ENCODE measurements around the gene C1QTNF1. TPM values are rescaled to one million over a fixed set of nuclear protein-coding genes. Genes with fewer than 3 reads are reported as not detected.
A peak's percentile ranks its signal among the peaks of the same experiment; 100 is the strongest.

Gene C1QTNF1, protein sequence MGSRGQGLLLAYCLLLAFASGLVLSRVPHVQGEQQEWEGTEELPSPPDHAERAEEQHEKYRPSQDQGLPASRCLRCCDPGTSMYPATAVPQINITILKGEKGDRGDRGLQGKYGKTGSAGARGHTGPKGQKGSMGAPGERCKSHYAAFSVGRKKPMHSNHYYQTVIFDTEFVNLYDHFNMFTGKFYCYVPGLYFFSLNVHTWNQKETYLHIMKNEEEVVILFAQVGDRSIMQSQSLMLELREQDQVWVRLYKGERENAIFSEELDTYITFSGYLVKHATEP
- not detected for total RNA-seq

GRCh38 chr17:79023886-79024771 lies at the start of gene C1QTNF1:
Gene C1QTNF1, plus strand, starts transcription at chr17:79024169. Its CDS starts 19,800 bp downstream, at chr17:79043969.
- H3K4me1 Mint-ChIP-seq, result no peaks in the 10 kb centered on the region
- H3K36me3 Mint-ChIP-seq (ENCODE audit: low read depth), result no peaks in the 10 kb centered on the region
- peak within 1 kb of the TSS; percentile 32 for H3K27ac Mint-ChIP-seq
- peak within 1 kb of the TSS; percentile 68 for H3K4me3 Mint-ChIP-seq
- H3K27me3 Mint-ChIP-seq, result no peaks in the 10 kb centered on the region
- no peaks in the 10 kb centered on the region for H3K9me3 Mint-ChIP-seq
- ATAC-seq (replicated peaks), result peak; percentile 80

DNA sequence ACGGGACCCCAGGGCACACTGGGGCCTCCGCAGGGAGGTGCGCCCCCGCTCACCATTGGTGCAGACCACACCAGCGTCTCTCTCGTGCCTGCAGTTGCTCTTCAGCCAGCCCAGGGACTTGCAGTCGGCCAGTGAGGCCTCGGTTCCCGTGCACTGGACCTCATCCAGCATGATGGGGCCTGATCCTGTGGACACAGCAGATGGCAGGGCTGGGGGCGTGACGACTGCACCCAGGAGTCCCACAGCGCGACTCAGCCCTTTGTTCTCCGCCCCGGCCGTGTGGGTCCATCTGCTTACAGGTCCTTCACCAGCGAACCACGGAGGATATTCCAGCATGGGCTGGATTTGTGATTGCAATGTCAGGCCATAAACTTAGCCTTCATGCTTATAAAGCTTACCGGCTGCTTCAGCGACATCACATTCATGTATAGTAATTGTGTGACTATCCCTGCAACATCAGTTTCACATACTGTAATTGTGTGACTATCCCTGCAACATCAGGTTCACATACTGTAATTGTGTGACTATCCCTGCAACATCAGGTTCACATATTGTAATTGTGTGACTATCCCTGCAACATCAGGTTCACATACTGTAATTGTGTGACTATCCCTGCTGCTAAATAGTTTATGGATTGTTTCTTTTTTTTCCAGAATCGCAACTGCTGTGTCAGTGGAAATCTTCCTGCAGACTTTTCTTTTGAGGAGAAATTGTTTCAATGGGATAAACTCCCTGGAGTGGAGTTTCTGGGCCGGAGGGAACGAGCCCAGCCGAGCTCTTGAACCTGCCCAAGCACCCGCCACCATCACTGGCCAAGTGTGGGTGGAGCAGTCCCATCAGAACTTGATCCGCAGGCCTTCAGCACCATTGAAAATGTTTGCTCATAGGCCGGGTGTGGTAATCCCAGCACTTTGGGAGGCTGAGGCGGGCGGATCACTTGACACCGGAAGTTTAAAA lies 49.1 kb upstream of the C1QTNF1 start:
- no peaks in the 10 kb centered on the region for H3K36me3 Mint-ChIP-seq (ENCODE audit: low read depth)
- no peak overlapping the region for H3K4me3 Mint-ChIP-seq
- peaks cover 7% of the 10 kb centered on the region for H3K4me1 Mint-ChIP-seq
- no peaks in the 10 kb centered on the region for H3K27me3 Mint-ChIP-seq
- no peak overlapping the region for H3K27ac Mint-ChIP-seq
- no peak for ATAC-seq (replicated peaks)
- no peaks in the 10 kb centered on the region for H3K9me3 Mint-ChIP-seq

- Mint-ChIP-seq H3K36me3 (ENCODE audit: low read depth) (no peaks in the 10 kb centered on the region), H3K27me3 (no peaks in the 10 kb centered on the region), H3K9me3 (no peaks in the 10 kb centered on the region), H3K27ac (peak overlapping the region; percentile 9), H3K4me3 (peak overlapping the region; percentile 5), H3K4me1 (no peaks in the 10 kb centered on the region)
- ATAC-seq (replicated peaks), result no peak
Measured at GRCh38 chr17:78976907-78977680, 46.9 kb upstream of the C1QTNF1 start.

GRCh38 chr17:78977681-78977943 lies 46.4 kb upstream of the C1QTNF1 start:
- H3K36me3 Mint-ChIP-seq (ENCODE audit: low read depth), result no peaks in the 10 kb centered on the region
- no peaks in the 10 kb centered on the region for H3K9me3 Mint-ChIP-seq
- no peaks in the 10 kb centered on the region for H3K27me3 Mint-ChIP-seq
- H3K4me3 Mint-ChIP-seq, result peak overlapping the region; percentile 5
- peak overlapping the region; percentile 9 for H3K27ac Mint-ChIP-seq
- ATAC-seq (replicated peaks), result no peak
- no peaks in the 10 kb centered on the region for H3K4me1 Mint-ChIP-seq

GRCh38 chr17:78977997-78978973 lies 45.7 kb upstream of the C1QTNF1 start:
- peak overlapping the region; percentile 9 for H3K27ac Mint-ChIP-seq
- H3K27me3 Mint-ChIP-seq, result no peaks in the 10 kb centered on the region
- no peaks in the 10 kb centered on the region for H3K4me1 Mint-ChIP-seq
- no peak for ATAC-seq (replicated peaks)
- no peaks in the 10 kb centered on the region for H3K9me3 Mint-ChIP-seq
- peak overlapping the region; percentile 69 for H3K4me3 Mint-ChIP-seq
- no peaks in the 10 kb centered on the region for H3K36me3 Mint-ChIP-seq (ENCODE audit: low read depth)

DNA sequence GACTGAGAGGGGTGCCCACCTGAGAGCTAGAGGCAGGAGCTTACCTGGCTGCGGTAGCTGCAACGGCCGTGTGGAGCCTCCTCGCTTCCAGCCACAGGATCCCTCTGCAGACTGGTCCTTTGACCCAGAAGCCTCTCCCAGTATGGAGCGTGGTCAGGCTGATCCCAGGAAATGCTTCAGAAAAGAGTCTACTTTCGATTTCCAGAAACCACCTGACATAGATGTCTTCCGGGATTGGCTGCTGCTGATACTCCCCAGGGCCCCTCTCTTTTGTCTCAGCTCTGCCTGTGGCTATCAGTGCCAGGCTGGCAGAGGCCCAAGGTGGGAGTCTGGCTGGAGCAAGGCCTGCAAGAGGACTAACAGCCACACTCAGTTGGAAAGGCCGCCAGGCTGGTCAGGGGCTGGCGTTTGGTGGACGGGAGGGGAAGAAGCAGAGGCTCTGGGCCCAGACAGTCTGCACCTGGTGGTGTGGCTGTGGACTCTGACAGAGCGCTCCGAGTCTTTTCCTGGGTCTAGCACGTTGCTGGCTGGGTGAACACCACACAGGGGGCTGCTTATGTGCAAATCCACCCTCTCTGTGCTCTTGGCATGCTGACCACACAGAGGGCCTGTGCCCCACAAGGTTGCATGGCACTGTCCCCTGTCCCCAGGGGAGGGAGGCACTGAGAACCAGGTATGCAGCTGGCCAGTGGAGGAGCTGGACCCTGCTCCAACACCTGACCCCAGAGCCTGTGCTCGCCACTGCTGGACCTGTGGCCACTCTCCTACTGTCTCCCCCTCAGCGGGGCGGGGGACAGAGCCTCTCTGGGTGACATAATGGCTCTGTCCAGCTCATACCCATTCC lies 44.0 kb upstream of the C1QTNF1 start, which contains the start of gene LGALS3BP:
Gene LGALS3BP (minus strand): TSS at position 144 of the 844 bp plus-strand sequence. CDS start 2,732 bp downstream, outside the sequence.
- H3K27ac Mint-ChIP-seq, result peak within 1 kb of the TSS; percentile 76
- ATAC-seq (replicated peaks), result peak; percentile 89
- no peaks in the 10 kb centered on the region for H3K4me1 Mint-ChIP-seq
- peak within 1 kb of the TSS; percentile 69 for H3K4me3 Mint-ChIP-seq
- no peaks in the 10 kb centered on the region for H3K9me3 Mint-ChIP-seq
- H3K27me3 Mint-ChIP-seq, result no peaks in the 10 kb centered on the region
- no peaks in the 10 kb centered on the region for H3K36me3 Mint-ChIP-seq (ENCODE audit: low read depth)

DNA sequence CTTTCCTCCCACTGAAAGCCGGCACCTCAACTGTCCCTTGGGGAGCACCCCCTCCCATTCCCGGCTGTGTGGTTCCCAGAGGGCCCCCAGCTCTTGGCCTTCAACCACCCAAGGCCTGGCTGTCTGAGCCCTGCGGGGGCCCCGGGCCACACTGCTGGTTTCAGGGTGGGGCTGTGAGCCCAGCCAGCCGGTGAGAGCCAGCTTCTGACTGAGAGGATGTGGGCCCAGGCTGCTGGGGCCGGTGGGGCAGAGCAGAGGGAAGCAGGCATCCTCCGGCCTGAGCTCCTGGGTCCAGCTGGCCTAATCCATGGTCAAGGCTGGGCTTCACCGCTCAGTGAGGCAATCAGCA lies 43.4 kb upstream of the C1QTNF1 start:
- H3K4me1 Mint-ChIP-seq, result no peaks in the 10 kb centered on the region
- no peaks in the 10 kb centered on the region for H3K27me3 Mint-ChIP-seq
- no peaks in the 10 kb centered on the region for H3K36me3 Mint-ChIP-seq (ENCODE audit: low read depth)
- no peak for ATAC-seq (replicated peaks)
- H3K27ac Mint-ChIP-seq, result peak overlapping the region; percentile 76
- H3K4me3 Mint-ChIP-seq, result no peak overlapping the region
- H3K9me3 Mint-ChIP-seq, result no peaks in the 10 kb centered on the region

DNA sequence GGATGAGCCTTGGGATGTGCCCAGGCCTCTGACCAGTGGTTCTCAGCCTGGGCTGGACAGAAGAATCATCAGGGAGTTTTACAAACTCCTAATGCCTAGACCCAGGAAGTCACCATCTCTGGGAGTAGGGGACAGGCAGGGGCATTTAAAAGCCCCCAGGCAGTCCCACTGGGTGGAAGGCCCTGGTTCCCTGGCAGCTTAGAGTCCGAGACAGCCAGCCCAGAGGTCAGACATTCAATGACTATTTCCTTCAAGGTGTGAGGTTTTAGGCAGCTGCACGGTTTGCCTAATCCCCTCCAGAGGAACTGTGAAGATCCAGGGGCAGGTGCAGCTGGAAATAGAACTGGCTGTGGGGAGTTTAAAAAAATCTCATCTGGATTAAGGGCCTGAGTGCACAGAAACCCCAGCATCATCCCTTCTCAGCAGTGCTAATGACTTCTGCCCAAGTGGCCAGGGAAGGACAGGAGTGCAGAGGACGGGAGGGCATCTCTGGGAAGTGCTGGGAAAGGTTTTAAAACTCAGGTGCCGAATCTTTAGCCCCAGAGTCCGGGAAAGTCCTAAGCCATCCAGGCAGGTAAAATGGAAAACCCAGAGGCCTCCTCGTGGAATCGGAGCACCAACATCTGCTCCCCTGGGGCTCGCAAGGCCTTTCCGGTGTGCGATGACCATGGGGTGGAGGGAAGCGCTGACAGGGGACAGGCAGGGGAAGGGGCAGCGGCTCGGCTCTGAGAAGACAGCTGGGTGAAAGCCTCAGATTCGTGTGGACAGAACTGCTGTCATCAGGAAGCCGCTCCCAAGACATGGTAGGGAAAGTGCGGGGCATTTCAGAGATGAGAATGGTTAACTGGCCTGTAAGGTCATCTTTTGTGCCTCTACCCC lies 42.7 kb upstream of the C1QTNF1 start:
- H3K4me3 Mint-ChIP-seq, result no peak overlapping the region
- no peaks in the 10 kb centered on the region for H3K36me3 Mint-ChIP-seq (ENCODE audit: low read depth)
- ATAC-seq (replicated peaks), result no peak
- H3K27ac Mint-ChIP-seq, result no peak overlapping the region
- no peaks in the 10 kb centered on the region for H3K27me3 Mint-ChIP-seq
- no peaks in the 10 kb centered on the region for H3K9me3 Mint-ChIP-seq
- H3K4me1 Mint-ChIP-seq, result no peaks in the 10 kb centered on the region

GRCh38 chr17:78985395-78985794 lies 38.6 kb upstream of the C1QTNF1 start:
- H3K4me1 Mint-ChIP-seq, result peaks cover 4% of the 10 kb centered on the region
- ATAC-seq (replicated peaks), result no peak
- no peaks in the 10 kb centered on the region for H3K9me3 Mint-ChIP-seq
- H3K36me3 Mint-ChIP-seq (ENCODE audit: low read depth), result peaks cover 13% of the 10 kb centered on the region
- no peak overlapping the region for H3K4me3 Mint-ChIP-seq
- no peak overlapping the region for H3K27ac Mint-ChIP-seq
- H3K27me3 Mint-ChIP-seq, result no peaks in the 10 kb centered on the region

DNA sequence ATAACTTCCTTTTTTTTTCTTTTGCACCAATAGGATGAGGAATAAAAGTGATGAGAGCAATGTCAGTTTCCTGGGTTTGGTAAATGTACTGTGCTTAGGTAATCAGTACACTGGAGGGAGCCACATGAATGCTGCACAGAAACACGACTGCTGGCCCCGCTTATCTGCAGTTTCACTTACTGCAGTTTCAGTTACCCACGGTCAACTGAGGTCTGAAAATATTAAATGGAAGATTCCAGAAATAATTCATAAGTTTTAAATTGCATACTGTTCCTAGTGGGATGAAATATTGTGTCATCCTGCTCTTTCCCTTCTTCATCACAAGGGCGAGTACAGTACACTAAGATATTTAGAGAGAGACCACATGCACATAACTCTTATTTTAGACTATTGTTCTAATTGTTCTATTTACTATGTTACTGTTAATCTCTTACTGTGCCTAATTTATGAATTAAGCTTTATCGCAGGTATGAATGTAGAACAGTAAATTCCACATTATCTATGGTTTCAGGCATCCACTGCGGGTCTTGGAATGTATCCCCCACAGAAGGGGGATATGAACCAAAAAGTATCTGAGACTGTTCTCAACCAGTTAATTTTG lies 37.8 kb upstream of the C1QTNF1 start:
- peak overlapping the region; percentile 47 for H3K4me3 Mint-ChIP-seq
- peaks cover 21% of the 10 kb centered on the region for H3K36me3 Mint-ChIP-seq (ENCODE audit: low read depth)
- no peak overlapping the region for H3K27ac Mint-ChIP-seq
- H3K4me1 Mint-ChIP-seq, result peaks cover 4% of the 10 kb centered on the region
- ATAC-seq (replicated peaks), result peak; percentile 57
- H3K9me3 Mint-ChIP-seq, result no peaks in the 10 kb centered on the region
- H3K27me3 Mint-ChIP-seq, result no peaks in the 10 kb centered on the region

- Mint-ChIP-seq H3K27me3 (no peaks in the 10 kb centered on the region), H3K4me3 (peak overlapping the region; percentile 47), H3K36me3 (ENCODE audit: low read depth) (peaks cover 27% of the 10 kb centered on the region), H3K4me1 (peaks cover 4% of the 10 kb centered on the region), H3K9me3 (no peaks in the 10 kb centered on the region), H3K27ac (no peak overlapping the region)
- ATAC-seq (replicated peaks), result peak; percentile 39
Measured at GRCh38 chr17:78986649-78987328, 37.2 kb upstream of the C1QTNF1 start.

Data from activated T-helper 17 cell treated with anti-CD3 and anti-CD28 coated beads, Interleukin-2, amount 50 U/mL, for 72 hours (primary cell).